22Rv1 (cell line): Measurements from ENCODE around the gene HOXB1.

ENCODE experiments used
- H3K27ac ChIP-seq: fragments of 450-650 bp; 2 replicates; pipeline ENCODE4 v1.5.1; 2017
- CTCF ChIP-seq: fragments of 450-650 bp; IDR thresholded peaks from 2 replicates; pipeline ENCODE4 v1.5.1; 2017; ENCODE audit warnings: mild to moderate bottlenecking
- ZFX ChIP-seq: fragments of 450-650 bp; IDR thresholded peaks from 2 replicates; pipeline ENCODE4 v1.6.1; 2017; ENCODE audit warnings: antibody characterized with exemption, borderline replicate concordance

HOXB1 gene

GRCh38 chr17:48502901-48503300 lies 27.9 kb downstream of the HOXB1 start:
- H3K27ac ChIP-seq, result no peak overlapping the region
- TF ChIP-seq CTCF (no peak), ZFX (no peak)

GRCh38 chr17:48502312-48502711 lies 28.5 kb downstream of the HOXB1 start:
- TF ChIP-seq ZFX (no peak), CTCF (no peak)
- no peak overlapping the region for H3K27ac ChIP-seq

GRCh38 chr17:48500435-48501426 lies 30.1 kb downstream of the HOXB1 start:
- no peak for TF ChIP-seq ZFX
- no peak for TF ChIP-seq CTCF
- H3K27ac ChIP-seq, result no peak overlapping the region

GRCh38 chr17:48499735-48500434 lies 30.9 kb downstream of the HOXB1 start:
- TF ChIP-seq ZFX, result no peak
- no peak for TF ChIP-seq CTCF
- H3K27ac ChIP-seq, result no peak overlapping the region

- H3K27ac ChIP-seq, result no peak overlapping the region
- TF ChIP-seq ZFX, result no peak
- TF ChIP-seq CTCF, result no peak
Observed at GRCh38 chr17:48499248-48499647, 31.6 kb downstream of the HOXB1 start.

- no peak for TF ChIP-seq CTCF
- TF ChIP-seq ZFX, result no peak
- no peak overlapping the region for H3K27ac ChIP-seq
Observed at GRCh38 chr17:48498164-48498850, 32.5 kb downstream of the HOXB1 start.
